ENCODE results near the gene MYO3B. TPM values are rescaled to one million over a fixed set of nuclear protein-coding genes. Genes with fewer than 3 reads are reported as not detected.

The MYO3B gene
- total RNA-seq, 1 experiment from 2014 or later: 0.63 TPM

- Histone ChIP-seq H3K4ac (ENCODE audit: low read depth, low read length) (no peak overlapping the region), H3K9me3 (ENCODE audit: control insufficient read depth, low read depth, low read length) (no peaks in the 10 kb centered on the region), H3K79me2 (ENCODE audit: insufficient read depth, low read length) (no peaks in the 10 kb centered on the region), H2BK5ac (ENCODE audit: insufficient read length, low read length) (no peak overlapping the region), H3K23me2 (ENCODE audit: insufficient read length, low read depth, low read length, poor library complexity, severe bottlenecking) (no peaks in the 10 kb centered on the region), H3K27me3 (ENCODE audit: insufficient read depth, low read length) (no peaks in the 10 kb centered on the region), H4K8ac (replicated peaks; ENCODE audit: insufficient read length, low read depth, low read length) (no peak overlapping the region), H4K91ac (ENCODE audit: insufficient read length, low read depth, low read length) (no peak overlapping the region), H3K23ac (ENCODE audit: insufficient read length, low read depth, low read length) (no peak overlapping the region), H3K79me1 (ENCODE audit: insufficient read depth, low read depth, low read length, poor library complexity, severe bottlenecking) (no peaks in the 10 kb centered on the region), H4K20me1 (ENCODE audit: control insufficient read depth, insufficient read depth, insufficient read length) (no peaks in the 10 kb centered on the region), H3K27ac (ENCODE audit: insufficient read length, low read depth, low read length) (no peak overlapping the region), H3T11ph (ENCODE audit: low read length) (no peak overlapping the region), H4K5ac (ENCODE audit: insufficient read length, low read depth, low read length) (no peak overlapping the region), H3K18ac (ENCODE audit: insufficient read length, low read depth, low read length) (no peak overlapping the region), H2AFZ (ENCODE audit: low read length) (no peak overlapping the region), H2BK120ac (ENCODE audit: low read depth, low read length, poor library complexity, severe bottlenecking) (no peak overlapping the region), H3K4me1 (ENCODE audit: insufficient read depth, low read length) (no peaks in the 10 kb centered on the region), H3K9ac (ENCODE audit: extremely low read depth, insufficient read length, low read length) (no peak overlapping the region), H3K4me2 (ENCODE audit: insufficient read depth, insufficient read length, low read length) (no peak overlapping the region), H3K14ac (ENCODE audit: insufficient read depth, low read length) (no peak overlapping the region), H2BK12ac (ENCODE audit: insufficient read length, low read depth, low read length) (no peak overlapping the region), H2AK5ac (ENCODE audit: insufficient read length, low read length) (no peak overlapping the region), H2BK20ac (ENCODE audit: low read depth, low read length, poor library complexity, severe bottlenecking) (no peak overlapping the region), H3K56ac (ENCODE audit: insufficient read length, low read depth, low read length) (no peak overlapping the region), H2BK15ac (ENCODE audit: low read depth, low read length) (no peak overlapping the region)
- no peaks in the 10 kb centered on the region for H3K9me3 Mint-ChIP-seq
- H3K27ac Mint-ChIP-seq: no peak overlapping the region
- H3K36me3 Mint-ChIP-seq (ENCODE audit: insufficient read depth in 1 of 3, low read depth in 3 of 3): no peaks in the 10 kb centered on the region
- no peak overlapping the region for H3K4me3 Mint-ChIP-seq
- no peak for DNase-seq
- no CpG with 5 or more reads among the region's 4 CpGs for WGBS (ENCODE audit: extremely low coverage, insufficient read length, low lambda C conversion rate)
- peaks cover 5% of the 10 kb centered on the region in 2 experiments for H3K4me1 Mint-ChIP-seq
- TF ChIP-seq, protein P1, sequence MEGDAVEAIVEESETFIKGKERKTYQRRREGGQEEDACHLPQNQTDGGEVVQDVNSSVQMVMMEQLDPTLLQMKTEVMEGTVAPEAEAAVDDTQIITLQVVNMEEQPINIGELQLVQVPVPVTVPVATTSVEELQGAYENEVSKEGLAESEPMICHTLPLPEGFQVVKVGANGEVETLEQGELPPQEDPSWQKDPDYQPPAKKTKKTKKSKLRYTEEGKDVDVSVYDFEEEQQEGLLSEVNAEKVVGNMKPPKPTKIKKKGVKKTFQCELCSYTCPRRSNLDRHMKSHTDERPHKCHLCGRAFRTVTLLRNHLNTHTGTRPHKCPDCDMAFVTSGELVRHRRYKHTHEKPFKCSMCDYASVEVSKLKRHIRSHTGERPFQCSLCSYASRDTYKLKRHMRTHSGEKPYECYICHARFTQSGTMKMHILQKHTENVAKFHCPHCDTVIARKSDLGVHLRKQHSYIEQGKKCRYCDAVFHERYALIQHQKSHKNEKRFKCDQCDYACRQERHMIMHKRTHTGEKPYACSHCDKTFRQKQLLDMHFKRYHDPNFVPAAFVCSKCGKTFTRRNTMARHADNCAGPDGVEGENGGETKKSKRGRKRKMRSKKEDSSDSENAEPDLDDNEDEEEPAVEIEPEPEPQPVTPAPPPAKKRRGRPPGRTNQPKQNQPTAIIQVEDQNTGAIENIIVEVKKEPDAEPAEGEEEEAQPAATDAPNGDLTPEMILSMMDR (conservative IDR thresholded peaks at IDR 0.05): no peak
- no peaks in the 10 kb centered on the region; the same call in none of the 2 replicates for H3K27me3 Mint-ChIP-seq (ENCODE audit: low read depth)
Observed at GRCh38 chr2:170535552-170535951, 357.6 kb downstream of the MYO3B start.

Measured in H9 (cell line).